Renal cortex interstitium (tissue), 3 donors: ENCODE data around the gene PSMA3. TPM values are rescaled to one million over a fixed set of nuclear protein-coding genes. Genes with fewer than 3 reads are reported as not detected.

Source experiments
- polyA plus RNA-seq, 3 donors: library from polyadenylated mRNA; unstranded; fragments of 120-200 nt; gene quantifications; one replicate each; pipeline ENCODE4 v1.2.1, GENCODE V29; 2013; ENCODE audit not compliant: insufficient read length in 3 of 3

The PSMA3 gene
- polyA plus RNA-seq, 3 donors = 130 to 155 (median 155) TPM

Other genes with a start within 250 kb of the PSMA3 start
- 10 to 100 TPM; 66.2 to 72.1 (median 71.9) TPM for gene ARMH4, start 92.6 kb upstream of the PSMA3 start, polyA plus RNA-seq
- 100 to 1,000 TPM in 2 of 3 donors, 10 to 100 TPM in 1; 91.5 to 122 (median 100) TPM for gene ACTR10, start 44.7 kb upstream of the PSMA3 start, polyA plus RNA-seq
- gene ARID4A, start 53.7 kb downstream of the PSMA3 start, polyA plus RNA-seq = 10 to 100 TPM; 25.3 to 35.5 (median 33.3) TPM
- 1 to 10 TPM; 1.1 to 2.1 (median 1.2) TPM for gene TOMM20L, start 151.1 kb downstream of the PSMA3 start, polyA plus RNA-seq
- 10 to 100 TPM; 75.3 to 90.3 (median 85.2) TPM for gene TIMM9, start 182.7 kb downstream of the PSMA3 start, polyA plus RNA-seq
- gene KIAA0586, start 182.9 kb downstream of the PSMA3 start, polyA plus RNA-seq = 10 to 100 TPM; 14.6 to 24.3 (median 19.7) TPM